ENCODE results near the gene GRIK2. TPM values are rescaled to one million over a fixed set of nuclear protein-coding genes. Genes with fewer than 3 reads are reported as not detected.

Gene GRIK2
- total and polyA plus RNA-seq, 2 of the 4 experiments (the other 2 are of a cell fraction) = 8.2 to 15.2 TPM

DNA sequence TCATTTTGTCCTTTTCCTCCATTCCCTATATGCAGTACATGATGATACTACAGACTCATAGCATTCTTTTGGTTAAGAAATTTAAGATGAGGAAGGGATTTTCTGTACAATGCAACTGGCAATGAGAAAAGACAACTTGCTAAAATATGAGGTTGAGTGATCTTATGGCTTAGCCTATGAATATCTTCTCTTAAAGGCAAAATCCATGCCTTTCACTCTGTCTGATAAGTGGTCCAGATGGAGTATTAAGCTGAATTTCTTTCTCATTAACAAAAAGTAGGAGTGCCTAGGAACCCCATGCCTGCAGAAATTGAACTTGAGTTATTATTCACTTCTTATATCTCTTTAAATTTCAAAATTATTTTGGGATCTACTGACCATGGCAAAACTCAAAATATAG lies 135.3 kb downstream of the GRIK2 start:
- H2BK5ac ChIP-seq (ENCODE audit: low read depth, low read length, poor library complexity, severe bottlenecking) = no peak overlapping the region
- H3K18ac ChIP-seq (ENCODE audit: low read depth, low read length) = no peak overlapping the region
- H3K27me3 ChIP-seq (ENCODE audit: control insufficient read depth, insufficient read depth, low read length) = no peaks in the 10 kb centered on the region
- no peak overlapping the region for H2AK9ac ChIP-seq (replicated peaks; ENCODE audit: low read depth, low read length, poor library complexity)
- H2BK15ac ChIP-seq (ENCODE audit: low read depth, low read length) = no peak overlapping the region
- H2BK20ac ChIP-seq (ENCODE audit: low read depth, low read length) = no peak overlapping the region
- H4K20me1 ChIP-seq (ENCODE audit: insufficient read depth, low read length) = no peaks in the 10 kb centered on the region
- dilution Hi-C loops (cut with HindIII; ENCODE audit: low sequenced_read_pairs, unreplicated experiment) (no loop called here), intact Hi-C loops (cut with micrococcal nuclease) (no loop called here), in situ Hi-C loops (cut with MboI; ENCODE audit: low sequenced_read_pairs) (no loop called here)
- no peaks in the 10 kb centered on the region for H3K9me3 ChIP-seq (ENCODE audit: control insufficient read depth, insufficient read depth, low read length)
- BruUV-seq (replicated peaks) = no TSS peak
- H4K91ac ChIP-seq (ENCODE audit: insufficient read depth, low read depth, low read length) = no peak overlapping the region
- H3K79me1 ChIP-seq (ENCODE audit: low read depth in 1 of 2, low read length in 2 of 2) = peaks cover 0 to 3% of the 10 kb centered on the region in 2 experiments; a peak in 2 of 4 replicates
- H3K4me2 ChIP-seq (ENCODE audit: low read depth, low read length) = no peak overlapping the region
- H3K14ac ChIP-seq (replicated peaks; ENCODE audit: low read depth, low read length) = no peak overlapping the region
- H2AFZ ChIP-seq (replicated peaks; ENCODE audit: low read length, poor library complexity) = no peak overlapping the region
- no peak overlapping the region for H2AK5ac ChIP-seq (ENCODE audit: low read depth, low read length)
- H3K23ac ChIP-seq (ENCODE audit: low read depth, low read length) = no peak overlapping the region
- H3K36me3 ChIP-seq (ENCODE audit: control insufficient read depth, insufficient read depth, low read length) = no peaks in the 10 kb centered on the region
- H3K27ac ChIP-seq (ENCODE audit: insufficient read depth, low read length) = no peak overlapping the region
- no peak overlapping the region for H3K4me3 ChIP-seq (ENCODE audit: insufficient read depth, low read depth, low read length)
- TF ChIP-seq BHLHE40 (IDR thresholded peaks at IDR 0.05; ENCODE audit: low read depth, low read length) (no peak), SMC3 (IDR thresholded peaks at IDR 0.05; ENCODE audit: low read depth, low read length) (no peak), RFX5 (IDR thresholded peaks at IDR 0.05; ENCODE audit: low read depth, low read length) (no peak), RAD21 (IDR thresholded peaks at IDR 0.05; ENCODE audit: low read length) (no peak)
- TF ChIP-seq, protein P1, sequence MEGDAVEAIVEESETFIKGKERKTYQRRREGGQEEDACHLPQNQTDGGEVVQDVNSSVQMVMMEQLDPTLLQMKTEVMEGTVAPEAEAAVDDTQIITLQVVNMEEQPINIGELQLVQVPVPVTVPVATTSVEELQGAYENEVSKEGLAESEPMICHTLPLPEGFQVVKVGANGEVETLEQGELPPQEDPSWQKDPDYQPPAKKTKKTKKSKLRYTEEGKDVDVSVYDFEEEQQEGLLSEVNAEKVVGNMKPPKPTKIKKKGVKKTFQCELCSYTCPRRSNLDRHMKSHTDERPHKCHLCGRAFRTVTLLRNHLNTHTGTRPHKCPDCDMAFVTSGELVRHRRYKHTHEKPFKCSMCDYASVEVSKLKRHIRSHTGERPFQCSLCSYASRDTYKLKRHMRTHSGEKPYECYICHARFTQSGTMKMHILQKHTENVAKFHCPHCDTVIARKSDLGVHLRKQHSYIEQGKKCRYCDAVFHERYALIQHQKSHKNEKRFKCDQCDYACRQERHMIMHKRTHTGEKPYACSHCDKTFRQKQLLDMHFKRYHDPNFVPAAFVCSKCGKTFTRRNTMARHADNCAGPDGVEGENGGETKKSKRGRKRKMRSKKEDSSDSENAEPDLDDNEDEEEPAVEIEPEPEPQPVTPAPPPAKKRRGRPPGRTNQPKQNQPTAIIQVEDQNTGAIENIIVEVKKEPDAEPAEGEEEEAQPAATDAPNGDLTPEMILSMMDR (conservative IDR thresholded peaks at IDR 0.05; ENCODE audit: low read depth, low read length) = no peak
- H3K56ac ChIP-seq (ENCODE audit: extremely low read depth, insufficient read depth, low read length) = no peak overlapping the region
- no peak overlapping the region for H3K9ac ChIP-seq (ENCODE audit: low read depth, low read length)
- no peak overlapping the region for H4K5ac ChIP-seq (ENCODE audit: low read depth, low read length)
- H2BK120ac ChIP-seq (ENCODE audit: low read depth, low read length) = no peak overlapping the region
- no peak for DNase-seq
- ChIA-PET CTCF (no interaction called here), POLR2A (ENCODE audit: unreplicated experiment) (no interaction called here)
- no peak for ATAC-seq (ENCODE audit: low read depth)
- H3K4ac ChIP-seq (ENCODE audit: low read depth, low read length) = no peak overlapping the region
- H3K9me1 ChIP-seq (ENCODE audit: insufficient read depth, low read length) = 0 out of 2 replicates have a peak, but pooled peaks cover 2% of the 10 kb centered on the region
- peaks cover 3% of the 10 kb centered on the region; the same call in 1 of the 2 replicates for H3K4me1 ChIP-seq (ENCODE audit: control insufficient read depth, insufficient read depth, low read length)
- no peak overlapping the region for H4K8ac ChIP-seq (ENCODE audit: low read depth in 2 of 2, low read length in 2 of 2)

Data from IMR-90 (cell line).